OCI-LY3 (cell line): Measurements from ENCODE around the gene RSPH1.

ENCODE experiments used
- H2AFZ ChIP-seq: fragments of 200-600, 300-600 bp; shearing (Covaris generic); 2 replicates; pipeline ENCODE4 v1.6.0; 2014; ENCODE audit warnings: antibody characterized with exemption, low read depth, low read length
- H3K27ac ChIP-seq: fragments of 200-600, 300-600 bp; sonication (generic); 2 replicates; pipeline ENCODE4 v1.5.1; 2014; ENCODE audit warnings: mild to moderate bottlenecking, low read length, moderate library complexity, mixed read lengths
- H3K27me3 ChIP-seq: fragments of 200-600, 300-600 bp; sonication (generic); 2 replicates; pipeline ENCODE4 v1.6.1; 2014; ENCODE audit warnings: low read depth, low read length, mixed read lengths
- H3K36me3 ChIP-seq: fragments of 200-600, 300-600 bp; sonication (generic); replicated peaks from 2 replicates; pipeline ENCODE3; 2014; ENCODE audit warnings: low read depth, low read length, mixed read lengths
- H3K4me1 ChIP-seq: fragments of 300-600, 200-600 bp; sonication (generic); 2 replicates; pipeline ENCODE4 v1.6.1; 2014; ENCODE audit warnings: low read length, mixed read lengths
- H3K4me2 ChIP-seq: fragments of 200-600, 300-600 bp; sonication (generic); 2 replicates; pipeline ENCODE4 v1.6.1; 2014; ENCODE audit warnings: low read length, mixed read lengths
- H3K4me3 ChIP-seq: fragments of 300-600, 200-600 bp; sonication (generic); 2 replicates; pipeline ENCODE4 v1.5.1; 2014; ENCODE audit warnings: antibody characterized with exemption, mild to moderate bottlenecking, low read length, moderate library complexity
- H3K79me2 ChIP-seq: fragments of 300-600, 200-600 bp; shearing (Covaris generic); 2 replicates; pipeline ENCODE4 v1.6.1; 2014; ENCODE audit warnings: mild to moderate bottlenecking, low read length, mixed read lengths
- H3K9ac ChIP-seq: fragments of 300-600, 200-600 bp; shearing (Covaris generic); 2 replicates; pipeline ENCODE4 v1.6.0; 2014; ENCODE audit warnings: mild to moderate bottlenecking, low read length, moderate library complexity
- H3K9me3 ChIP-seq: fragments of 200-600, 300-600 bp; shearing (Covaris generic); 2 replicates; pipeline ENCODE4 v1.6.1; 2014; ENCODE audit warnings: low read length, mixed read lengths; ENCODE audit not compliant: insufficient read depth
- H4K20me1 ChIP-seq: fragments of 200-600, 300-600 bp; sonication (generic); 2 replicates; pipeline ENCODE4 v1.6.1; 2016; ENCODE audit warnings: low read length, mixed read lengths; ENCODE audit not compliant: insufficient read depth
- CTCF ChIP-seq: fragments of 200-600, 300-600 bp; sonication (generic); IDR thresholded peaks from 2 replicates; pipeline ENCODE4 v1.5.1; 2014; ENCODE audit warnings: antibody characterized with exemption, low read length, low read depth
- EZH2phosphoT487 ChIP-seq: fragments of 200-600 bp; shearing (Covaris generic); IDR thresholded peaks from 2 replicates; pipeline ENCODE4 v1.6.1; 2018; ENCODE audit warnings: antibody characterized with exemption, mixed run types, low read depth

The RSPH1 gene

GRCh38 chr21:42448686-42449085 lies 47.3 kb downstream of the RSPH1 start:
- Histone ChIP-seq H3K4me3 (no peak overlapping the region), H3K27me3 (no peaks in the 10 kb centered on the region), H2AFZ (no peak overlapping the region), H3K79me2 (no peaks in the 10 kb centered on the region), H3K9me3 (no peaks in the 10 kb centered on the region), H3K4me2 (no peak overlapping the region), H3K9ac (no peak overlapping the region), H4K20me1 (no peaks in the 10 kb centered on the region), H3K4me1 (peaks cover 16% of the 10 kb centered on the region), H3K36me3 (no peaks in the 10 kb centered on the region), H3K27ac (no peak overlapping the region)
- TF ChIP-seq EZH2phosphoT487 (no peak), CTCF (no peak)

- H3K36me3 ChIP-seq = no peaks in the 10 kb centered on the region
- H3K4me3 ChIP-seq = no peak overlapping the region
- no peaks in the 10 kb centered on the region for H3K9me3 ChIP-seq
- no peak overlapping the region for H2AFZ ChIP-seq
- no peaks in the 10 kb centered on the region for H4K20me1 ChIP-seq
- no peak overlapping the region for H3K9ac ChIP-seq
- no peaks in the 10 kb centered on the region for H3K79me2 ChIP-seq
- no peaks in the 10 kb centered on the region for H3K27me3 ChIP-seq
- no peak overlapping the region for H3K4me2 ChIP-seq
- H3K4me1 ChIP-seq = peaks cover 16% of the 10 kb centered on the region
- no peak overlapping the region for H3K27ac ChIP-seq
- no peak for TF ChIP-seq CTCF
- no peak for TF ChIP-seq EZH2phosphoT487
Observed at GRCh38 chr21:42447732-42448131, 48.3 kb downstream of the RSPH1 start.

GRCh38 chr21:42447182-42447581 lies 48.8 kb downstream of the RSPH1 start:
- H3K4me3 ChIP-seq = no peak overlapping the region
- H3K79me2 ChIP-seq = no peaks in the 10 kb centered on the region
- no peak overlapping the region for H3K27ac ChIP-seq
- no peaks in the 10 kb centered on the region for H4K20me1 ChIP-seq
- no peaks in the 10 kb centered on the region for H3K36me3 ChIP-seq
- TF ChIP-seq CTCF = no peak
- no peak for TF ChIP-seq EZH2phosphoT487
- no peaks in the 10 kb centered on the region for H3K27me3 ChIP-seq
- H3K4me2 ChIP-seq = no peak overlapping the region
- no peak overlapping the region for H2AFZ ChIP-seq
- peaks cover 16% of the 10 kb centered on the region for H3K4me1 ChIP-seq
- no peaks in the 10 kb centered on the region for H3K9me3 ChIP-seq
- no peak overlapping the region for H3K9ac ChIP-seq

- no peak overlapping the region for H3K27ac ChIP-seq
- no peak overlapping the region for H3K9ac ChIP-seq
- no peaks in the 10 kb centered on the region for H3K36me3 ChIP-seq
- no peaks in the 10 kb centered on the region for H3K79me2 ChIP-seq
- no peaks in the 10 kb centered on the region for H3K9me3 ChIP-seq
- H2AFZ ChIP-seq = no peak overlapping the region
- TF ChIP-seq EZH2phosphoT487 (no peak), CTCF (no peak)
- H3K4me2 ChIP-seq = no peak overlapping the region
- H4K20me1 ChIP-seq = no peaks in the 10 kb centered on the region
- no peak overlapping the region for H3K4me3 ChIP-seq
- peaks cover 16% of the 10 kb centered on the region for H3K4me1 ChIP-seq
- H3K27me3 ChIP-seq = no peaks in the 10 kb centered on the region
Observed at GRCh38 chr21:42446531-42446930, 49.5 kb downstream of the RSPH1 start.
